ENCODE results near the gene LYSMD2.
"Not testable (repeated sequence)": the region's sequence is repeated elsewhere in the genome, so short reads cannot be mapped to it uniquely, and the experiment has no call there.

LYSMD2 gene, protein sequence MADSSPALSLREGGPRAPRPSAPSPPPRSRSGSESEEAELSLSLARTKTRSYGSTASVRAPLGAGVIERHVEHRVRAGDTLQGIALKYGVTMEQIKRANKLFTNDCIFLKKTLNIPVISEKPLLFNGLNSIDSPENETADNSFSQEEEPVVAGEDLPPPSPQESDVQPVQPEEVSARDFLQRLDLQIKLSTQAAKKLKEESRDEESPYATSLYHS

GRCh38 chr15:51737522-51738305 is at the start of gene LYSMD2:
Gene LYSMD2, minus strand, starts transcription at chr15:51737655. Its CDS starts 33 bp downstream, at chr15:51737622.
- Histone ChIP-seq H3K27me3 (replicated peaks) (no peaks in the 10 kb centered on the region), H3K27ac (no peak within 1 kb of the TSS), H3K36me3 (replicated peaks) (no peaks in the 10 kb centered on the region), H3K4me3 (ENCODE audit: low read depth, low read length) (peak within 1 kb of the TSS; percentile 67)
- DNase-seq = peak; percentile 20
- in situ Hi-C loops (cut with HindIII; ENCODE audit: low pct_ligation_motif_present, low sequenced_read_pairs) = no loop called here
- TF ChIP-seq, protein P1, sequence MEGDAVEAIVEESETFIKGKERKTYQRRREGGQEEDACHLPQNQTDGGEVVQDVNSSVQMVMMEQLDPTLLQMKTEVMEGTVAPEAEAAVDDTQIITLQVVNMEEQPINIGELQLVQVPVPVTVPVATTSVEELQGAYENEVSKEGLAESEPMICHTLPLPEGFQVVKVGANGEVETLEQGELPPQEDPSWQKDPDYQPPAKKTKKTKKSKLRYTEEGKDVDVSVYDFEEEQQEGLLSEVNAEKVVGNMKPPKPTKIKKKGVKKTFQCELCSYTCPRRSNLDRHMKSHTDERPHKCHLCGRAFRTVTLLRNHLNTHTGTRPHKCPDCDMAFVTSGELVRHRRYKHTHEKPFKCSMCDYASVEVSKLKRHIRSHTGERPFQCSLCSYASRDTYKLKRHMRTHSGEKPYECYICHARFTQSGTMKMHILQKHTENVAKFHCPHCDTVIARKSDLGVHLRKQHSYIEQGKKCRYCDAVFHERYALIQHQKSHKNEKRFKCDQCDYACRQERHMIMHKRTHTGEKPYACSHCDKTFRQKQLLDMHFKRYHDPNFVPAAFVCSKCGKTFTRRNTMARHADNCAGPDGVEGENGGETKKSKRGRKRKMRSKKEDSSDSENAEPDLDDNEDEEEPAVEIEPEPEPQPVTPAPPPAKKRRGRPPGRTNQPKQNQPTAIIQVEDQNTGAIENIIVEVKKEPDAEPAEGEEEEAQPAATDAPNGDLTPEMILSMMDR (IDR thresholded peaks at IDR 0.05; ENCODE audit: low read depth, low read length, missing control alignments) = no peak

GRCh38 chr15:51787130-51787529 is 49.7 kb upstream of the LYSMD2 start:
- H3K27ac ChIP-seq; H3K4me3 ChIP-seq (ENCODE audit: low read depth, low read length); in situ Hi-C loops (cut with HindIII; ENCODE audit: low pct_ligation_motif_present, low sequenced_read_pairs); H3K36me3 ChIP-seq (replicated peaks); H3K27me3 ChIP-seq (replicated peaks); DNase-seq: not testable (repeated sequence)

- H3K36me3 ChIP-seq (replicated peaks) = no peaks in the 10 kb centered on the region
Measured at GRCh38 chr15:51783967-51784366, 46.5 kb upstream of the LYSMD2 start.

DNA sequence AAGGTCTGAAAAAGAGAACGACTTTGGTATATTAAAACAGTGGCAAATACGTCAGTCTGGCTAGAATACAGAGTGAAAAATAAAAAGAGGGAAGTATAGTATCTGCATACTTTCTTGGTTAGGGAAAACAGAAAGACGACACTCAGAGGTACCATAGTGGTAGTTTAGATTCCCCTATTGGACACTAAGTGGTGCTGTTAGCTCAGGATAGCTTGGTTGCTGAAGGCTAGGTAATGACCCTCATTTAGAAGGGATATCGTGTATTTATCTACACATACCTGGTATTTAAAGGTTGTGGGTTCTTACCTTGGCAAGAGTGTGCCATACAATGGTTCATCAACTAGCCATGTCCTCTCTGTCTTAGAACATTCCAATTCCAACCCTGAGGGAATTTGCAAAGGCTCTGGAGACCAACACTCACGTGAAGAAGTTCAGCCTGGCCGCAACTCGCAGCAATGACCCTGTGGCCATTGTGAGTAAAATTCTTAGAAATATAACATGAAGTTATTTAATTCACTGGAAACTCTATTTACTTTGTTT is 45.0 kb upstream of the LYSMD2 start:
- in situ Hi-C loops (cut with HindIII; ENCODE audit: low pct_ligation_motif_present, low sequenced_read_pairs) = no loop called here
- no peak for DNase-seq
- Histone ChIP-seq H3K36me3 (replicated peaks) (no peaks in the 10 kb centered on the region), H3K27me3 (replicated peaks) (no peaks in the 10 kb centered on the region), H3K4me3 (ENCODE audit: low read depth, low read length) (no peak overlapping the region), H3K27ac (no peak overlapping the region)
- TF ChIP-seq, protein P1 (IDR thresholded peaks at IDR 0.05; ENCODE audit: low read depth, low read length, missing control alignments) = peak; percentile 48

More at GRCh38 chr15:51783967-51784366, 46.5 kb upstream of the LYSMD2 start:
- H3K27me3 ChIP-seq (replicated peaks) = no peaks in the 10 kb centered on the region
- TF ChIP-seq, protein P1 (IDR thresholded peaks at IDR 0.05; ENCODE audit: low read depth, low read length, missing control alignments) = no peak
- in situ Hi-C loops (cut with HindIII; ENCODE audit: low pct_ligation_motif_present, low sequenced_read_pairs) = no loop called here
- DNase-seq = no peak
- no peak overlapping the region for H3K27ac ChIP-seq
- no peak overlapping the region for H3K4me3 ChIP-seq (ENCODE audit: low read depth, low read length)

- DNase-seq = no peak
- Histone ChIP-seq H3K27ac (no peak overlapping the region), H3K36me3 (replicated peaks) (no peaks in the 10 kb centered on the region), H3K4me3 (ENCODE audit: low read depth, low read length) (no peak overlapping the region), H3K27me3 (replicated peaks) (no peaks in the 10 kb centered on the region)
- in situ Hi-C loops (cut with HindIII; ENCODE audit: low pct_ligation_motif_present, low sequenced_read_pairs) = no loop called here
- TF ChIP-seq, protein P1 (IDR thresholded peaks at IDR 0.05; ENCODE audit: low read depth, low read length, missing control alignments) = no peak
Measured at GRCh38 chr15:51781506-51781905, 44.1 kb upstream of the LYSMD2 start.

GRCh38 chr15:51780636-51781035 is 43.2 kb upstream of the LYSMD2 start:
- TF ChIP-seq, protein P1 (IDR thresholded peaks at IDR 0.05; ENCODE audit: low read depth, low read length, missing control alignments) = no peak
- DNase-seq = no peak
- in situ Hi-C loops (cut with HindIII; ENCODE audit: low pct_ligation_motif_present, low sequenced_read_pairs) = no loop called here
- Histone ChIP-seq H3K36me3 (replicated peaks) (no peaks in the 10 kb centered on the region), H3K27ac (no peak overlapping the region), H3K27me3 (replicated peaks) (no peaks in the 10 kb centered on the region), H3K4me3 (ENCODE audit: low read depth, low read length) (no peak overlapping the region)

Measured in brain microvascular endothelial cell (primary cell).